Coronary artery (tissue), 2 donors: Measurements from ENCODE around the gene TSNAXIP1.

Experiments
- DNase-seq: peaks from one replicate; pipeline ENCODE4 v3.0.0-alpha.2; 2017; ENCODE audit warnings: low spot score
- H3K27ac ChIP-seq, 2 donors: fragments of 200-600 bp; sonication (generic); one replicate each; pipeline ENCODE4 v1.5.1; 2016 to 2019
- H3K4me3 ChIP-seq: fragments of 200-600 bp; sonication (generic); 2 replicates; pipeline ENCODE4 v1.5.1; 2016; ENCODE audit warnings: mild to moderate bottlenecking, moderate library complexity
- CTCF ChIP-seq: fragments of 200-600 bp; sonication (generic); IDR thresholded peaks from one replicate; pipeline ENCODE4 v1.5.1; 2019; ENCODE audit warnings: antibody characterized with exemption

The TSNAXIP1 gene

GRCh38 chr16:67843343-67843765 is 36.7 kb downstream of the TSNAXIP1 start:
- no peak for DNase-seq

GRCh38 chr16:67844497-67844896 is 37.8 kb downstream of the TSNAXIP1 start:
- H3K4me3 ChIP-seq = peak overlapping the region; percentile 82

More at GRCh38 chr16:67843343-67843765, 36.7 kb downstream of the TSNAXIP1 start:
- H3K27ac ChIP-seq = peak overlapping the region; percentile 96 to 98
- H3K4me3 ChIP-seq = peak overlapping the region; percentile 82
- no peak for TF ChIP-seq CTCF

GRCh38 chr16:67845291-67846062 is 38.8 kb downstream of the TSNAXIP1 start:
- H3K27ac ChIP-seq = peak overlapping the region; percentile 96 to 98
- no peak for DNase-seq
- H3K4me3 ChIP-seq = peak overlapping the region; percentile 99
- TF ChIP-seq CTCF = no peak

More at GRCh38 chr16:67844497-67844896, 37.8 kb downstream of the TSNAXIP1 start:
- no peak for TF ChIP-seq CTCF
- H3K27ac ChIP-seq = peak overlapping the region; percentile 96 to 98
- no peak for DNase-seq

GRCh38 chr16:67846063-67846319 is 39.3 kb downstream of the TSNAXIP1 start:
- peak overlapping the region; percentile 99 for H3K4me3 ChIP-seq
- DNase-seq = no peak
- no peak for TF ChIP-seq CTCF
- peak overlapping the region; percentile 96 to 98 for H3K27ac ChIP-seq

- H3K27ac ChIP-seq = peak within 1 kb of the TSS; percentile 96 to 98
- peak; percentile 97 for DNase-seq
- no peak for TF ChIP-seq CTCF
- peak within 1 kb of the TSS; percentile 99 for H3K4me3 ChIP-seq
These were observed 39.8 kb downstream of the TSNAXIP1 start, which contains the start of gene NUTF2 for GRCh38 chr16:67846320-67847063. TSS of gene NUTF2 (plus strand) at chr16:67846933. CDS start at chr16:67865131, 18,198 bp downstream.

- peak within 1 kb of the TSS; percentile 96 to 98 for H3K27ac ChIP-seq
- TF ChIP-seq CTCF = no peak
These were observed 40.6 kb downstream of the TSNAXIP1 start, which contains the start of gene CENPT for GRCh38 chr16:67847064-67847861. TSS of gene CENPT (minus strand) at chr16:67847693. CDS start at chr16:67833859, 13,834 bp downstream.

More at GRCh38 chr16:67847064-67847861, 40.6 kb downstream of the TSNAXIP1 start, which contains the start of gene CENPT:
- peak within 1 kb of the TSS; percentile 99 for H3K4me3 ChIP-seq
- DNase-seq = no peak
